ENCODE measurements around the gene KRT83.
"Not testable (repeated sequence)": the region's sequence is repeated elsewhere in the genome, so short reads cannot be mapped to it uniquely, and the experiment has no call there.

Gene KRT83

GRCh38 chr12:52308806-52309425 is 12.3 kb downstream of the KRT83 start:
- no peak for DNase-seq (ENCODE audit: low spot score)

- peak; percentile 62 for DNase-seq (ENCODE audit: low spot score)
Measured at GRCh38 chr12:52307836-52308805, 13.1 kb downstream of the KRT83 start.

DNA sequence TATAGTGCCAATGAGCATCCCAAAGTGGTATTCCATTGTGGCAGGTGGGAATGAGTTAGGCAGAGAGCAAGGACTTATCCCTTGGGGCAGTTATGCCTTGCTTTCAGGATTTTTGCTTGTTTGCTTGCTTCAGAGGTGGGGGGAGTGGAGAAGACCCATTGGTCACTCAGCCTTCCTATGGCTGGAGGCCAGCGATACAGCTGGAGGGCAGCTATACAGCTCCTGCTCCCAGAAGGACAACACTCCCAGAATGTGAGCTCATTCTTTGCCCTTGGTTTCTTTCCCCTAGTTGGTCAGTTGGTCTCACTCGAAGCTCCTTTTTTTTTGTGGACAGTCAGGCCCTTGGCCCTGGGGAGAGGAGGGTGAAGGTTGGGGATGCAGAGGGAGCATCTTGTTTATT is 14.5 kb downstream of the KRT83 start:
- DNase-seq (ENCODE audit: low spot score) = no peak

- no peak for DNase-seq (ENCODE audit: low spot score)
Measured at GRCh38 chr12:52305921-52306705, 15.1 kb downstream of the KRT83 start.

DNA sequence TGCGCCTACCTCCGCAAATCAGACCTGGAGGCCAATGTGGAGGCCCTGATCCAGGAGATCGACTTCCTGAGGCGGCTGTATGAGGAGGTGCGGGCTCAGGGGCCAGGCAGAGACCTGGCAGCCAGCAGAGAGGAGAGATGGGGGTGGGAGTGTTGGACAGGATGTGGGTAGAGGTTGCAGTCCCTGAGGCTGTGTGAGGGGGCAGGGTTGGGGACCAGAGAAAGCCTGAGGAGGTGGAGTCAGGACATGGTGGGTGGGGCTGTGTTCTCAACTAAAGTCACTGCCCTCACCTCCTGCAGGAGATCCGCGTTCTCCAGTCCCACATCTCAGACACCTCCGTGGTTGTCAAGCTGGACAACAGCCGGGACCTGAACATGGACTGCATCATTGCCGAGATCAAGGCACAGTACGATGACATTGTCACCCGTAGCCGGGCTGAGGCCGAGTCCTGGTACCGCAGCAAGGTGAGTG is 16.2 kb downstream of the KRT83 start:
- DNase-seq (ENCODE audit: low spot score) = not testable (repeated sequence)

- not testable (repeated sequence) for DNase-seq (ENCODE audit: low spot score)
Measured at GRCh38 chr12:52302242-52302914, 18.8 kb downstream of the KRT83 start.

DNA sequence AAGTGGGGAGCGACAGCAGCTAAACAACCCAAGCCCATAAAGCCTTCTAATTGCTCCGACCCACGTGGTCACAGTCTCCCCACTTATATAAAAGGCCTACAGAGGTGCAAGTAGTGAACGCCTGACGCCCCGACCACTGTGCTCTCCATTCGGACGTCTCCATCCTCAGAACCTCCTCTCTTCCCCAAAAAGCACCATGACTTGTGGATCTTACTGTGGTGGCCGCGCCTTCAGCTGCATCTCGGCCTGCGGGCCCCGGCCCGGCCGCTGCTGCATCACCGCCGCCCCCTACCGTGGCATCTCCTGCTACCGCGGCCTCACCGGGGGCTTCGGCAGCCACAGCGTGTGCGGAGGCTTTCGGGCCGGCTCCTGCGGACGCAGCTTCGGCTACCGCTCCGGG is 19.5 kb downstream of the KRT83 start:
- not testable (repeated sequence) for DNase-seq (ENCODE audit: low spot score)

- DNase-seq (ENCODE audit: low spot score) = no peak
Measured at GRCh38 chr12:52300796-52301691, 20.2 kb downstream of the KRT83 start.

DNA sequence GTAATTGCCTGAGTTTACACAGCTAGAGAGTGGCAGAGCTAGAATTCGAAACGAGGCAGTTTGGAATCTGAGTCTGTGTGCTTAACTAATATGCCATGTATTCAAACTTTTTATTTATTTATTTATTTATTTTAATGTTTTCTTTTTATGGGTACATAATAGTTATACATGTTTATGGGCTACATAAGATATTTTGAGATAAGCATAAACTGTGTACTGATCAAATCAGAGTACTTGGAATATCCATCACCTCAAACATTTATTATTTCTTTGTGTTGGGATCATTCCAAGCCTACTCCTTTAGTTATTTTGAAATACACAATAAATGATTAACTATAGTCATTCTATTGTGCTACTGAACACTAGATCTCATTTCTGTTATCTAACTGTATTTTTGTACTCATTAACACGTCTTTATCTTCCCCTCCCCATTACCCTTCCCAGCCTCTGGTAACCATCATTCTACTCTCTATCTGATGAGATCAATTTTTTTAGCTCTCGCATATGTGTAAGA is 22.5 kb downstream of the KRT83 start:
- no peak for DNase-seq (ENCODE audit: low spot score)

GRCh38 chr12:52296572-52297215 is 24.5 kb downstream of the KRT83 start:
- DNase-seq (ENCODE audit: low spot score) = no peak

DNA sequence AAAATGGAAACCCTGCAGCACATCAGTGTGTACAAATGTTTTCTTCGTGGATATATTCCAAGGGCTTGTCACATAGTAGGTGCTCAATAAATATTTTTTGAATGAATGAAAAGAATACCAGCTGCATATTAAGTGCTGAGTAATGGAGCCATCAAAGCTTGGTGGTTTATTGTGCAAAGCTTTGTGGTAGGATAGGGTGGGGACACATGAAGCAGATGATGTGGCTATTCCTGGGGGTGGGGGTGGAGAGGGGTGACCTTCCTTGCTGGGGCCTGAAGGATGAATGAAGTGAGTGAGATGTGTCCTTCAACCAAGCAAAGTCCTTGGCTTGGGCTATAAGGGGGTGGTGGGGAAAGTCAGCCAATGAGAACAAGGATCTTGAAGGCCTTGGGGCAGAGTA is 25.5 kb downstream of the KRT83 start:
- no peak for DNase-seq (ENCODE audit: low spot score)

DNA sequence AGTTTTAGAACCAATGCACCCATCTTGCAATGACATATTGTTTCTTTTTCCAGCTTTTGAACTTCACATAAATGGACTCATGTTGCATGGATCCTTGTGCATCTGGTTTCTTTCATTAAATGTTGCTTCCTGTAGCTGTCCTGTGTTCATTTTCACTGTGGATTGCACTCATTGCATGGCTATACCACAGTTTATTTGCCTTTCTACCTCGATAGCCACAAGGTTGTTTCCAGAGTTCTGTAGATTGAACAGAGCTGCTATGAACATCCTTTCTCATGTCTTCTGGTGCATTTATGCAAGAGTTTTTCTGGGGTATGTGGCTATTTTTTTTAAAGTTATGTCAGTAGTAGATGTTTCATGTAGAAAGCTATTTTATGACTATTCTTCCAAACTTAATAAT is 26.4 kb downstream of the KRT83 start:
- DNase-seq (ENCODE audit: low spot score) = no peak

- DNase-seq (ENCODE audit: low spot score) = no peak
Measured at GRCh38 chr12:52293926-52294325, 27.3 kb downstream of the KRT83 start.

- DNase-seq (ENCODE audit: low spot score) = no peak
Measured at GRCh38 chr12:52291267-52291935, 29.8 kb downstream of the KRT83 start, which contains the start of gene KRT81. KRT81 (minus strand) TSS chr12:52291534; CDS start chr12:52291465, 69 bp downstream.

- DNase-seq (ENCODE audit: low spot score) = not testable (repeated sequence)
Measured at GRCh38 chr12:52290483-52291134, 30.6 kb downstream of the KRT83 start.

GRCh38 chr12:52287816-52288805 is 33.1 kb downstream of the KRT83 start:
- not testable (repeated sequence) for DNase-seq (ENCODE audit: low spot score)
